H1 (cell line): Measurements from ENCODE around the gene TMEM134. TPM values are rescaled to one million over a fixed set of nuclear protein-coding genes. Genes with fewer than 3 reads are reported as not detected.

Experiments used
- ATF2 ChIP-seq: IDR thresholded peaks from 2 replicates; pipeline ENCODE4 v1.6.1; 2012; ENCODE audit warnings: low read length, inconsistent platforms
- CHD2 ChIP-seq: IDR thresholded peaks from 2 replicates; pipeline ENCODE4 v1.6.1; 2012; ENCODE audit warnings: low read length, improper control_type of control experiment
- HDAC2 ChIP-seq, 2 experiments: fragments of 300-600 bp in 1 of 2; sonication (generic) in 1 of 2; IDR thresholded peaks; 2 replicates each; pipeline ENCODE4 v1.6.1; 2011 to 2012; ENCODE audit warnings: low read depth in 2 of 2, low read length in 2 of 2, mild to moderate bottlenecking in 2 of 2, moderate library complexity in 2 of 2, borderline replicate concordance in 1 of 2, inconsistent platforms in 1 of 2
- JUN ChIP-seq: IDR thresholded peaks from 2 replicates; pipeline ENCODE4 v1.6.1; 2011; ENCODE audit warnings: low read depth, mild to moderate bottlenecking, improper control_type of control experiment, low read length
- KDM1A ChIP-seq: fragments of 200-600, 300-600 bp; sonication (generic); IDR thresholded peaks from 2 replicates; pipeline ENCODE4 v1.7.1; 2016; ENCODE audit warnings: mild to moderate bottlenecking, low read length, borderline replicate concordance
- KDM4A ChIP-seq: IDR thresholded peaks from one replicate; pipeline ENCODE4 v1.7.1; 2012; ENCODE audit warnings: low read depth, mild to moderate bottlenecking, moderate library complexity, low read length, inconsistent platforms; ENCODE audit not compliant: severe bottlenecking
- NRF1 ChIP-seq: IDR thresholded peaks from 2 replicates; pipeline ENCODE4 v1.6.1; 2011; ENCODE audit warnings: mild to moderate bottlenecking, low read depth, low read length, improper control_type of control experiment
- PHF8 ChIP-seq: fragments of 200-600 bp; sonication (generic); conservative IDR thresholded peaks from 2 replicates; pipeline ENCODE4 v1.7.1; 2012; ENCODE audit warnings: low read depth, mild to moderate bottlenecking, inconsistent platforms, low read length, moderate library complexity
- POLR2AphosphoS5 ChIP-seq: IDR thresholded peaks from 2 replicates; pipeline ENCODE4 v1.6.1; 2011; ENCODE audit warnings: low read depth, low read length
- RFX5 ChIP-seq: IDR thresholded peaks from 2 replicates; pipeline ENCODE4 v1.6.1; 2011; ENCODE audit warnings: low read depth, low read length, improper control_type of control experiment, borderline replicate concordance
- RNF2 ChIP-seq: fragments of 200-900, 300-1000 bp; sonication (generic); IDR thresholded peaks from 2 replicates; pipeline ENCODE4 v1.7.1; 2016; ENCODE audit warnings: borderline replicate concordance, low read depth, mild to moderate bottlenecking, antibody characterized with exemption, low read length; ENCODE audit not compliant: poor library complexity, severe bottlenecking; ENCODE audit errors: missing control alignments
- SIN3A ChIP-seq, 2 experiments: IDR thresholded peaks in 1 of 2; conservative IDR thresholded peaks in 1 of 2; 2 replicates each; pipeline ENCODE4 v1.6.1; 2011 to 2012; ENCODE audit warnings: low read length in 2 of 2, improper control_type of control experiment in 1 of 2, low read depth in 1 of 2, mild to moderate bottlenecking in 1 of 2
- SIX5 ChIP-seq: IDR thresholded peaks from 2 replicates; pipeline ENCODE4 v1.6.1; 2011; ENCODE audit warnings: mild to moderate bottlenecking, low read depth, low read length
- SP1 ChIP-seq: IDR thresholded peaks from 2 replicates; pipeline ENCODE4 v1.6.1; 2011; ENCODE audit warnings: low read depth, low read length
- SP2 ChIP-seq: IDR thresholded peaks from 2 replicates; pipeline ENCODE4 v1.6.1; 2012; ENCODE audit warnings: mild to moderate bottlenecking, low read length, inconsistent platforms
- SRF ChIP-seq: IDR thresholded peaks from 2 replicates; pipeline ENCODE4 v1.6.1; 2011; ENCODE audit warnings: mild to moderate bottlenecking, low read depth, low read length, moderate library complexity
- TAF1 ChIP-seq: IDR thresholded peaks from 2 replicates; pipeline ENCODE4 v1.6.1; 2011; ENCODE audit warnings: mild to moderate bottlenecking, low read depth, low read length
- TAF7 ChIP-seq: optimal IDR thresholded peaks from 2 replicates; pipeline ENCODE3; 2011; ENCODE audit warnings: low read depth, mild to moderate bottlenecking, inconsistent platforms, low read length, moderate library complexity, borderline replicate concordance
- TBP ChIP-seq: IDR thresholded peaks from 2 replicates; pipeline ENCODE4 v1.6.1; 2011; ENCODE audit warnings: low read depth, low read length, improper control_type of control experiment
- TCF12 ChIP-seq: IDR thresholded peaks from 2 replicates; pipeline ENCODE4 v1.6.1; 2011; ENCODE audit warnings: low read depth, mild to moderate bottlenecking, low read length
- TEAD4 ChIP-seq: IDR thresholded peaks from 2 replicates; pipeline ENCODE4 v1.6.1; 2012; ENCODE audit warnings: low read depth, low read length, inconsistent platforms, mixed read lengths
- YY1 ChIP-seq: IDR thresholded peaks from 2 replicates; pipeline ENCODE4 v1.6.1; 2011; ENCODE audit warnings: low read depth, mild to moderate bottlenecking, low read length
- ZNF274 ChIP-seq: IDR thresholded peaks from 2 replicates; pipeline ENCODE4 v1.7.0; 2012; ENCODE audit warnings: low read length, borderline replicate concordance; ENCODE audit errors: extremely low read depth
- polyA plus RNA-seq, 7 experiments: library from polyadenylated mRNA; depleted of rRNA in 3 of 7; stranded (reverse) in 5 of 7; unstranded in 2 of 7; fragments of >200 nt in 5 of 7; fragments of 200-250 nt in 2 of 7; gene quantifications; 1 replicate in 5 of 7; 2 replicates in 1 of 7; 4 replicates in 1 of 7; pipeline versions ENCODE4 v1.2.1 to v1.2.3, GENCODE V29; 2011 to 2013; ENCODE audit warnings: missing spikeins in 2 of 7, mixed read lengths in 2 of 7
- total RNA-seq: library from RNA; stranded (reverse); fragmentation: NEBNext Ultra II Directional; extraction: Animal tissue kit (Norgen Biotek cat#: 25700); gene quantifications from 2 replicates; pipeline ENCODE4 v1.2.1, GENCODE V29; 2021

The TMEM134 gene
- total and polyA plus RNA-seq, 2 of the 8 experiments (the other 6 are each of a cell fraction or from before 2014, with no cell fraction given): 32.4 to 229 TPM

GRCh38 chr11:67436459-67437081 lies 32.5 kb downstream of the TMEM134 start (continued):
- TF ChIP-seq KDM4A (no peak), CHD2 (peak; percentile 40; the same call in 1 of the 2 replicates), SRF (peak; percentile 92), HDAC2 (IDR thresholded peaks at IDR 0.05; ENCODE audit: borderline replicate concordance in 1 of 2, low read depth in 2 of 2, low read length in 2 of 2) (0 out of 4 replicates have a peak, but pooled peaks of 1 of the 2 experiments have one; percentile 56), ZNF274 (no peak), POLR2AphosphoS5 (peak; percentile 70; the same call in 1 of the 2 replicates), NRF1 (no peak), KDM1A (peak; percentile 78; the same call in 1 of the 2 replicates), RFX5 (no peak), RNF2 (no peak), SP2 (no peak), TAF7 (peak; percentile 57), TAF1 (0 out of 2 replicates have a peak, but pooled peaks have one; percentile 20), TCF12 (peak; percentile 89; the same call in 1 of the 2 replicates), ATF2 (no peak), TBP (peak; percentile 24; the same call in 1 of the 2 replicates), TEAD4 (no peak), SP1 (peak; percentile 83), JUN (no peak), SIN3A (conservative IDR thresholded peaks at IDR 0.05 in 1 of 2, IDR thresholded peaks at IDR 0.05 in 1 of 2; ENCODE audit: low read depth in 1 of 2, low read length in 2 of 2) (peak in 1 of 2 experiments; percentile 63; a peak in 2 of 4 replicates), YY1 (0 out of 2 replicates have a peak, but pooled peaks have one; percentile 16), PHF8 (no peak), SIX5 (no peak)
